Measurements from ENCODE around the gene PPP1R12A. TPM values are rescaled to one million over a fixed set of nuclear protein-coding genes. Genes with fewer than 3 reads are reported as not detected.

The PPP1R12A gene
- total RNA-seq, 1 donor: 207 TPM

GRCh38 chr12:79897617-79898016, 37.3 kb downstream of the PPP1R12A start:
- no peak overlapping the region for H3K4me3 ChIP-seq (ENCODE audit: low read depth, low read length)
- peak; percentile 44 for DNase-seq (ENCODE audit: low read depth)
- TF ChIP-seq, protein P1, sequence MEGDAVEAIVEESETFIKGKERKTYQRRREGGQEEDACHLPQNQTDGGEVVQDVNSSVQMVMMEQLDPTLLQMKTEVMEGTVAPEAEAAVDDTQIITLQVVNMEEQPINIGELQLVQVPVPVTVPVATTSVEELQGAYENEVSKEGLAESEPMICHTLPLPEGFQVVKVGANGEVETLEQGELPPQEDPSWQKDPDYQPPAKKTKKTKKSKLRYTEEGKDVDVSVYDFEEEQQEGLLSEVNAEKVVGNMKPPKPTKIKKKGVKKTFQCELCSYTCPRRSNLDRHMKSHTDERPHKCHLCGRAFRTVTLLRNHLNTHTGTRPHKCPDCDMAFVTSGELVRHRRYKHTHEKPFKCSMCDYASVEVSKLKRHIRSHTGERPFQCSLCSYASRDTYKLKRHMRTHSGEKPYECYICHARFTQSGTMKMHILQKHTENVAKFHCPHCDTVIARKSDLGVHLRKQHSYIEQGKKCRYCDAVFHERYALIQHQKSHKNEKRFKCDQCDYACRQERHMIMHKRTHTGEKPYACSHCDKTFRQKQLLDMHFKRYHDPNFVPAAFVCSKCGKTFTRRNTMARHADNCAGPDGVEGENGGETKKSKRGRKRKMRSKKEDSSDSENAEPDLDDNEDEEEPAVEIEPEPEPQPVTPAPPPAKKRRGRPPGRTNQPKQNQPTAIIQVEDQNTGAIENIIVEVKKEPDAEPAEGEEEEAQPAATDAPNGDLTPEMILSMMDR (IDR thresholded peaks at IDR 0.05; ENCODE audit: insufficient read depth, low read depth, low read length): no peak

DNA sequence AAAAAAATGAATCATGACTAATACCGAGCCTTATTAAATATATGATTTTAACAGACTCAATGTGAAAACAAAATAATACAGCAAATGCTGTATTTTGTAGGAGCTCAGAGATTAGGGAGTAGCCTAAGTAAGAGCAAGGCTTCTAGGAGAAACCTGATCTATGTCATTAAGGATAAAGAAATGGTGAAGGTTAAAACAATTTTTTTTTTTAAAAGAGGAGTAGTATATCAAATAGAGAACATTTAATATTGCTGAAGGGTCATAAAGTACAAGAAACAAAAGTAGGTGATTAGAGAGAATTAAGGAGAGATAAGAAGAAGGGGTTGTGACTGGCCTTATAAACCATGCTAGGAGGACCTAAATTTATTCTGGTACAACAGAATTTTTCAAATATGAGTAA, 39.1 kb downstream of the PPP1R12A start:
- H3K4me3 ChIP-seq (ENCODE audit: low read depth, low read length): no peak overlapping the region
- no peak for DNase-seq (ENCODE audit: low read depth)
- TF ChIP-seq, protein P1 (IDR thresholded peaks at IDR 0.05; ENCODE audit: insufficient read depth, low read depth, low read length): no peak

DNA sequence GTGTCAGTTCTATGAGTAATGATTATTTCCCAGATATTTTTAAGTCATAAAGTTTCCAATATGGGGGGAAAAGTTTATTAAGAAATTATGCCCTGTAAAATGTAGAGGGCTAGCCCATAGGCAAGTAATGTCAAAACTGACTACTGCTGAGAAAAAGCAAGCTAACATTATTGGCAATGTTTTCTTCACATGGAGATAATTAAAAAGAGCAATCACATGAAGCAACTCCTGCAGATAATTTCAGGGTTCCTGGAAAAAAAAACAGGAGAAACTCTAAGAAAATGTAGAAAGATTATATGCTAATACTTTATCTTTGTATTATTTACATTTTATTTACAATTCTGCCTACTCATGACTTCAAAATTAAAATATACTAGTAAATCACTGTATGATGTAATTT, 39.8 kb downstream of the PPP1R12A start:
- no peak overlapping the region for H3K4me3 ChIP-seq (ENCODE audit: low read depth, low read length)
- TF ChIP-seq, protein P1 (IDR thresholded peaks at IDR 0.05; ENCODE audit: insufficient read depth, low read depth, low read length): no peak
- no peak for DNase-seq (ENCODE audit: low read depth)

DNA sequence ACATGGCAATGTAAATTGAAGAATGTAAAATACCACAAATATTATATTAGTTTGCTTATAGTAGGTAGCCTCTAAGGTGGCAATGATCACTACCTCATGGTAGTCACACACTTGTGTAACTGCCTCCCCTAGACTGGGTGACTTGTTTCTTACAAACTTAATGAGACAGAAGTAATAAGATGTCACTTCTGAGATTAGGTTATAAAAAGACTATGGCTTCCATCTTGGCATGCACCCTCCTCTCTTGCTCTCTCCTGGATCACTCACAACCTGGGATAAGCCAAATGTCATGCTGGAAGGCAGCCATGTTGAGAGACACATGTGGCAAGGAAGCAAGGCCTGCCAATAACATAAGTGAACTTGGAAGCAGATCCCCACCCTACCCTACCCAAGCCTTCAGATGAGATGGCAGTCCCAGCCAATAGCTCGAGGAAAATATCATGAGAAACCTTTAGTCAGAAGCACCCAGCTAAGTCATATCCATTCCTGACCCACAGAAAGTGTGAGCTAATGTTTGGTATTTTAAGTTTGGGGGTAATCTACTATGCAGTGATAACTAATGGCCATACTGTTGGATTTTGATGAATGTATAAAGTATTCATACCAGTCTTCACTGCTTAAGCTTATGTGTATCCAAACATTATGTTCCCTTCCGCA, 43.3 kb downstream of the PPP1R12A start:
- no peak for DNase-seq (ENCODE audit: low read depth)
- no peak overlapping the region for H3K4me3 ChIP-seq (ENCODE audit: low read depth, low read length)
- TF ChIP-seq, protein P1 (IDR thresholded peaks at IDR 0.05; ENCODE audit: insufficient read depth, low read depth, low read length): no peak

GRCh38 chr12:79887890-79888289, 47.0 kb downstream of the PPP1R12A start:
- no peak overlapping the region for H3K4me3 ChIP-seq (ENCODE audit: low read depth, low read length)
- DNase-seq (ENCODE audit: low read depth): no peak
- TF ChIP-seq, protein P1 (IDR thresholded peaks at IDR 0.05; ENCODE audit: insufficient read depth, low read depth, low read length): no peak

- DNase-seq (ENCODE audit: low read depth): peak; percentile 61
Observed at GRCh38 chr12:79886917-79887519, 47.9 kb downstream of the PPP1R12A start.

More at GRCh38 chr12:79886917-79887519, 47.9 kb downstream of the PPP1R12A start:
- H3K4me3 ChIP-seq (ENCODE audit: low read depth, low read length): no peak overlapping the region
- TF ChIP-seq, protein P1 (IDR thresholded peaks at IDR 0.05; ENCODE audit: insufficient read depth, low read depth, low read length): peak; percentile 70
